ENCODE data around the gene RANBP10. TPM values are rescaled to one million over a fixed set of nuclear protein-coding genes. Genes with fewer than 3 reads are reported as not detected.

The RANBP10 gene
- polyA plus RNA-seq, 10 donors: 14.1 to 27.2 (median 20.3) TPM

GRCh38 chr16:67677712-67678111, 128.6 kb downstream of the RANBP10 start:
- DNase-seq: no peak

GRCh38 chr16:67676939-67677338, 129.4 kb downstream of the RANBP10 start:
- DNase-seq: no peak

- DNase-seq: no peak
Observed at GRCh38 chr16:67676516-67676915, 129.8 kb downstream of the RANBP10 start.

GRCh38 chr16:67675999-67676398, 130.4 kb downstream of the RANBP10 start:
- no peak for DNase-seq

GRCh38 chr16:67675579-67675935, 130.8 kb downstream of the RANBP10 start:
- no peak for DNase-seq

- no peak for DNase-seq
Observed at GRCh38 chr16:67674851-67675578, 131.3 kb downstream of the RANBP10 start.

GRCh38 chr16:67673712-67674580, 132.4 kb downstream of the RANBP10 start:
- DNase-seq: peak in 2 of 3 donors; percentile 36 to 61

Other genes with a start within 250 kb of the RANBP10 start
- gene CTCF, start 244.0 kb downstream of the RANBP10 start, polyA plus RNA-seq (ENCODE audit: insufficient read length in 10 of 10): 10 to 100 TPM; 37.2 to 50.1 (median 41.7) TPM
- gene CARMIL2, start 161.4 kb downstream of the RANBP10 start, polyA plus RNA-seq (ENCODE audit: insufficient read length in 10 of 10): 1 to 10 TPM in 2 of 10 donors, under 1 TPM in 8; 0.33 to 4.2 (median 0.55) TPM
- 10 to 100 TPM; 11.2 to 17.4 (median 14.1) TPM for gene ACD, start 146.3 kb downstream of the RANBP10 start, polyA plus RNA-seq (ENCODE audit: insufficient read length in 10 of 10)
- 1 to 10 TPM in 6 of 10 donors, under 1 TPM in 4; 0.40 to 1.4 (median 1.2) TPM for gene PARD6A, start 145.6 kb downstream of the RANBP10 start, polyA plus RNA-seq (ENCODE audit: insufficient read length in 10 of 10)
- 10 to 100 TPM in 1 of 10 donors, 1 to 10 TPM in 9; 5.9 to 11.2 (median 7.4) TPM for gene ENKD1, start 139.8 kb downstream of the RANBP10 start, polyA plus RNA-seq (ENCODE audit: insufficient read length in 10 of 10)
- 1 to 10 TPM; 1.5 to 3.0 (median 2.3) TPM for gene C16orf86, start 139.7 kb downstream of the RANBP10 start, polyA plus RNA-seq (ENCODE audit: insufficient read length in 10 of 10)
- gene GFOD2, start 87.2 kb downstream of the RANBP10 start, polyA plus RNA-seq (ENCODE audit: insufficient read length in 10 of 10): 10 to 100 TPM; 11.5 to 19.8 (median 13.7) TPM
- gene TSNAXIP1, start 329 bp upstream of the RANBP10 start, polyA plus RNA-seq (ENCODE audit: insufficient read length in 10 of 10): 1 to 10 TPM; 1.1 to 3.5 (median 1.6) TPM
- gene THAP11, start 35.8 kb upstream of the RANBP10 start, polyA plus RNA-seq (ENCODE audit: insufficient read length in 10 of 10): 10 to 100 TPM; 20.1 to 29.7 (median 24.6) TPM
- gene NUTF2, start 40.4 kb upstream of the RANBP10 start, polyA plus RNA-seq (ENCODE audit: insufficient read length in 10 of 10): 100 to 1,000 TPM; 104 to 135 (median 122) TPM
- gene CENPT, start 41.1 kb upstream of the RANBP10 start, polyA plus RNA-seq (ENCODE audit: insufficient read length in 10 of 10): 10 to 100 TPM; 20.8 to 47.6 (median 34.1) TPM
- 100 to 1,000 TPM in 5 of 10 donors, 10 to 100 TPM in 5; 85.2 to 115 (median 100) TPM for gene EDC4, start 66.5 kb upstream of the RANBP10 start, polyA plus RNA-seq (ENCODE audit: insufficient read length in 10 of 10)
- gene NRN1L, start 78.3 kb upstream of the RANBP10 start, polyA plus RNA-seq (ENCODE audit: insufficient read length in 10 of 10): 1 to 10 TPM in 3 of 10 donors, under 1 TPM in 6, not detected in 1; 0.39 to 1.5 (median 0.53) TPM
- gene PSKH1, start 86.7 kb upstream of the RANBP10 start, polyA plus RNA-seq (ENCODE audit: insufficient read length in 10 of 10): 10 to 100 TPM; 17.1 to 27.5 (median 20.7) TPM
- 1 to 10 TPM; 1.5 to 5.4 (median 3.1) TPM for gene CTRL, start 125.3 kb upstream of the RANBP10 start, polyA plus RNA-seq (ENCODE audit: insufficient read length in 10 of 10)
- 10 to 100 TPM; 18.4 to 35.8 (median 26.8) TPM for gene PSMB10, start 130.3 kb upstream of the RANBP10 start, polyA plus RNA-seq (ENCODE audit: insufficient read length in 10 of 10)
- 10 to 100 TPM; 12.8 to 34.1 (median 21.9) TPM for gene LCAT, start 137.6 kb upstream of the RANBP10 start, polyA plus RNA-seq (ENCODE audit: insufficient read length in 10 of 10)
- 10 to 100 TPM; 29.8 to 56.0 (median 40.7) TPM for gene SLC12A4, start 162.1 kb upstream of the RANBP10 start, polyA plus RNA-seq (ENCODE audit: insufficient read length in 10 of 10)
- under 1 TPM in 4 of 10 donors, not detected in 6; 0.05 to 0.33 (median 0.17) TPM for gene DPEP3, start 173.9 kb upstream of the RANBP10 start, polyA plus RNA-seq (ENCODE audit: insufficient read length in 10 of 10)
- gene DPEP2, start 192.9 kb upstream of the RANBP10 start, polyA plus RNA-seq (ENCODE audit: insufficient read length in 10 of 10): 1 to 10 TPM in 6 of 10 donors, under 1 TPM in 4; 0.63 to 2.5 (median 1.2) TPM
- gene DPEP2NB, start 209.4 kb upstream of the RANBP10 start, polyA plus RNA-seq (ENCODE audit: insufficient read length in 10 of 10): not detected
- 1 to 10 TPM; 4.6 to 6.7 (median 5.5) TPM for gene DDX28, start 216.7 kb upstream of the RANBP10 start, polyA plus RNA-seq (ENCODE audit: insufficient read length in 10 of 10)
- gene DUS2, start 216.7 kb upstream of the RANBP10 start, polyA plus RNA-seq (ENCODE audit: insufficient read length in 10 of 10): 10 to 100 TPM; 10.2 to 15.0 (median 11.0) TPM